B cell (primary cell): ENCODE measurements around the gene C17orf67. TPM values are rescaled to one million over a fixed set of nuclear protein-coding genes. Genes with fewer than 3 reads are reported as not detected.
A peak's percentile ranks its signal among the peaks of the same experiment; 100 is the strongest.

Experiments
- ATAC-seq: fragments of 200-7000 bp; cut with Tn5 transposase; one replicate; pipeline ENCODE4 v1.10.0; 2021; ENCODE audit warnings: low read depth, mild to moderate bottlenecking, moderate number of reproducible peaks, moderate library complexity
- CTCF ChIA-PET: fragments of 350-600 bp; sonication (Branson Sonifier 250); formaldehyde crosslinking; loops from one replicate; lab custom pipeline; 2021; ENCODE audit warnings: antibody characterized with exemption, inconsistent platforms; lab: Charles Lee
- POLR2A ChIA-PET: fragments of 350-600 bp; sonication (Branson Sonifier 250); formaldehyde crosslinking; loops from one replicate; lab custom pipeline; 2021; ENCODE audit warnings: antibody characterized with exemption; lab: Charles Lee
- DNase-seq: peaks from one replicate; pipeline ENCODE4 v3.0.0; 2013
- H2AFZ ChIP-seq: 2 replicates; pipeline ENCODE4 v1.6.1; 2012; ENCODE audit warnings: mild to moderate bottlenecking, low read depth, low read length; ENCODE audit not compliant: insufficient read depth, poor library complexity, severe bottlenecking
- H3K27ac ChIP-seq, 2 donors: 1 replicate in 1 of 2; 2 replicates in 1 of 2; pipeline ENCODE4 v1.5.1; 2012 to 2013; ENCODE audit warnings: low read length in 2 of 2, mild to moderate bottlenecking in 2 of 2, moderate library complexity in 1 of 2
- H3K27me3 ChIP-seq, 4 experiments: fragments of 200-600 bp in 1 of 4; sonication (generic) in 1 of 4; replicated peaks in 1 of 4; 1 replicate in 2 of 4; 2 replicates in 2 of 4; pipeline versions ENCODE4 v1.6.1 to v1.7.0; 2013 to 2016; ENCODE audit warnings: low read length in 3 of 4, mild to moderate bottlenecking in 2 of 4, mixed read lengths in 1 of 4, moderate library complexity in 1 of 4; ENCODE audit not compliant: insufficient read depth in 4 of 4, control insufficient read depth in 3 of 4; ENCODE audit errors: control extremely low read depth in 1 of 4
- H3K36me3 ChIP-seq, 2 experiments: replicated peaks in 1 of 2; 1 replicate in 1 of 2; 2 replicates in 1 of 2; pipeline versions ENCODE4 v1.6.1 to v1.7.1; 2013; ENCODE audit warnings: low read length in 1 of 2; ENCODE audit not compliant: insufficient read depth in 2 of 2, control insufficient read depth in 1 of 2; ENCODE audit errors: control extremely low read depth in 1 of 2, extremely low read depth in 1 of 2
- H3K4me1 ChIP-seq, 2 donors: fragments of 200-600 bp in 1 of 2; sonication (generic) in 1 of 2; 1 replicate in 1 of 2; 2 replicates in 1 of 2; pipeline versions ENCODE4 v1.5.1 to v1.6.1; 2013 to 2017; ENCODE audit warnings: low read length in 2 of 2; ENCODE audit not compliant: control insufficient read depth in 2 of 2, insufficient read depth in 2 of 2
- H3K4me2 ChIP-seq: replicated peaks from 2 replicates; pipeline ENCODE3; 2012; ENCODE audit warnings: mild to moderate bottlenecking, low read depth, low read length; ENCODE audit not compliant: poor library complexity, severe bottlenecking
- H3K4me3 ChIP-seq, 5 experiments: fragments of 200-600 bp in 1 of 5; sonication (generic) in 1 of 5; 1 replicate in 3 of 5; 2 replicates in 2 of 5; pipeline versions ENCODE4 v1.5.1 to v1.7.0; 2011 to 2016; ENCODE audit warnings: low read length in 4 of 5, mild to moderate bottlenecking in 4 of 5, low read depth in 2 of 5, control low read depth in 1 of 5, moderate library complexity in 1 of 5; ENCODE audit not compliant: insufficient read depth in 1 of 5; ENCODE audit errors: control extremely low read depth in 1 of 5, extremely low read depth in 1 of 5
- H3K79me2 ChIP-seq: fragments of 200-600 bp; sonication (generic); one replicate; pipeline ENCODE4 v1.6.0; 2016; ENCODE audit warnings: low read length; ENCODE audit not compliant: control insufficient read depth, insufficient read depth
- H3K9ac ChIP-seq: fragments of 200-600 bp; sonication (generic); 2 replicates; pipeline ENCODE4 v1.6.1; 2017; ENCODE audit warnings: mild to moderate bottlenecking, low read length, moderate library complexity
- H3K9me3 ChIP-seq, 3 donors: one replicate each; pipeline versions ENCODE4 v1.6.1 to v1.7.1; 2013; ENCODE audit warnings: low read length in 2 of 3; ENCODE audit not compliant: control insufficient read depth in 2 of 3, insufficient read depth in 1 of 3; ENCODE audit errors: control extremely low read depth in 1 of 3
- H4K20me1 ChIP-seq: 2 replicates; pipeline ENCODE4 v1.6.0; 2012; ENCODE audit warnings: mild to moderate bottlenecking, low read length; ENCODE audit not compliant: insufficient read depth, control insufficient read depth, poor library complexity, severe bottlenecking
- H3K27ac Mint-ChIP-seq: one replicate; pipeline ENCODE4 v1.8.0; 2021; ENCODE audit warnings: mixed read lengths
- H3K27me3 Mint-ChIP-seq: one replicate; pipeline ENCODE4 v1.8.0; 2021; ENCODE audit warnings: mixed read lengths
- H3K4me1 Mint-ChIP-seq: one replicate; pipeline ENCODE4 v1.8.0; 2021; ENCODE audit warnings: mixed read lengths
- H3K4me3 Mint-ChIP-seq: one replicate; pipeline ENCODE4 v1.8.0; 2021; ENCODE audit warnings: mixed read lengths
- H3K9me3 Mint-ChIP-seq: one replicate; pipeline ENCODE4 v1.8.0; 2022; ENCODE audit warnings: mixed read lengths; ENCODE audit not compliant: insufficient read depth
- EZH2 ChIP-seq: IDR thresholded peaks from 2 replicates; pipeline ENCODE4 v1.6.1; 2012; ENCODE audit warnings: borderline replicate concordance, low read depth, mild to moderate bottlenecking, moderate library complexity, low read length; ENCODE audit not compliant: insufficient read depth, poor library complexity, severe bottlenecking
- WGBS: methylation state at CpG from one replicate; pipeline ENCODE4 v1.1.5; 2013; ENCODE audit warnings: missing lambda C conversion rate; ENCODE audit not compliant: insufficient coverage; 5-methylcytosine and 5-hydroxymethylcytosine counted together
- intact Hi-C: fragments of 100-400 bp; cut with micrococcal nuclease; formaldehyde crosslinking; loops from one replicate; pipeline ENCODE4 v1.10.0; 2022
- polyA plus RNA-seq: library from polyadenylated mRNA; depleted of rRNA; stranded (reverse); fragments of >200 nt; gene quantifications from 2 replicates; pipeline ENCODE4 v1.2.3, GENCODE V29; 2012
- total RNA-seq, 2 donors: library from RNA; stranded (reverse); fragments of 120-200 nt in 1 of 2; gene quantifications; 1 replicate in 1 of 2; 2 replicates in 1 of 2; pipeline versions ENCODE4 v1.2.3 to v1.2.4, GENCODE V29; 2013 to 2022
- TF ChIP-seq, protein P1 (sequence below): fragments of 200-600 bp; IDR thresholded peaks from one replicate; pipeline ENCODE4 v1.8.0; 2022; ENCODE audit warnings: antibody characterized with exemption, mild to moderate bottlenecking

Gene C17orf67
- total and polyA plus RNA-seq, 2 donors (not counting 1 experiment from before 2014, with no cell fraction given) = 5.0 to 10.0 TPM

DNA sequence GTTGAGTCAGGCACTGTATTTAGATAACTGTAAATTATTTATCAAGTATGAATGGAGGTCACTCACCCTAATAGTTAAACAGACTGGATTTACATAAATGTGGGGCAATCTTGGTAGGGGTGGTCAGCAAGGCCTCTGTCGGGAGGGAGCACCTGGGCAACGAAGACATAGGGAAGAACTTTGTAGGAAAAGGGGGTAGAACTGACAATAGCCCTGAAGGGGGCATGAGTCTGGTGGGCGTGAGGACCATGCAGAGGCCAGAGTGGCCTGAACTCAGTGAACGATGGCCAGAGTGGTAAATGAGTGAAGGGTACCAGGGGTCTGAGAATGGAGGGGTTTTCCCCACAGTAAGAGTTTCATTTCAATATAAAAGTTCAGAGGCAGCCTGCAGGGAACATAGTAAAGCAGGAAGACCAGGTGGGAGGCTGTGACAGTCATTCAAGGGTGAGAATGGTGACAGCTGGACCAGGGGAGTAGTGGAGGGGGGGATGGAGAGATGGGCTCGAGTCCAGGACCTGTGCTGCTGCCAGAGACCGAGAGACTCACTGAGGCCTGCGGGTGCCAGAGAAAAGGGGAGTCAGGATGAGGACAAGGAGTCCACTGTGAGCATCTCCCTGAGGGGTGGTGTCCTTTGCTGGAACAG lies 2.9 kb downstream of the C17orf67 start:
- DNase-seq = no peak
- Histone ChIP-seq H3K27ac (peak overlapping the region in 1 of 2 donors; percentile 19), H3K79me2 (peaks cover 50% of the 10 kb centered on the region), H3K4me2 (no peak overlapping the region), H3K4me1 (peaks cover 21 to 24% of the 10 kb centered on the region in 2 donors), H3K36me3 (peaks cover 0 to 11% of the 10 kb centered on the region in 2 experiments), H3K9me3 (no peaks in the 10 kb centered on the region), H4K20me1 (peaks cover 26% of the 10 kb centered on the region), H3K4me3 (no peak overlapping the region), H2AFZ (no peak overlapping the region), H3K27me3 (no peaks in the 10 kb centered on the region), H3K9ac (no peak overlapping the region)
- Mint-ChIP-seq H3K27me3 (no peaks in the 10 kb centered on the region), H3K9me3 (no peaks in the 10 kb centered on the region), H3K4me3 (no peak overlapping the region), H3K27ac (no peak overlapping the region), H3K4me1 (peaks cover 34% of the 10 kb centered on the region)
- ChIA-PET POLR2A (no interaction called here), CTCF (interaction anchor here (1.1 to 6.1 kb wide), 2 partner anchors 10 to 12 kb away, joined by 3 to 37 read pairs; no protein-coding TSS in a partner anchor)
- no peak for ATAC-seq
- TF ChIP-seq, protein P1, sequence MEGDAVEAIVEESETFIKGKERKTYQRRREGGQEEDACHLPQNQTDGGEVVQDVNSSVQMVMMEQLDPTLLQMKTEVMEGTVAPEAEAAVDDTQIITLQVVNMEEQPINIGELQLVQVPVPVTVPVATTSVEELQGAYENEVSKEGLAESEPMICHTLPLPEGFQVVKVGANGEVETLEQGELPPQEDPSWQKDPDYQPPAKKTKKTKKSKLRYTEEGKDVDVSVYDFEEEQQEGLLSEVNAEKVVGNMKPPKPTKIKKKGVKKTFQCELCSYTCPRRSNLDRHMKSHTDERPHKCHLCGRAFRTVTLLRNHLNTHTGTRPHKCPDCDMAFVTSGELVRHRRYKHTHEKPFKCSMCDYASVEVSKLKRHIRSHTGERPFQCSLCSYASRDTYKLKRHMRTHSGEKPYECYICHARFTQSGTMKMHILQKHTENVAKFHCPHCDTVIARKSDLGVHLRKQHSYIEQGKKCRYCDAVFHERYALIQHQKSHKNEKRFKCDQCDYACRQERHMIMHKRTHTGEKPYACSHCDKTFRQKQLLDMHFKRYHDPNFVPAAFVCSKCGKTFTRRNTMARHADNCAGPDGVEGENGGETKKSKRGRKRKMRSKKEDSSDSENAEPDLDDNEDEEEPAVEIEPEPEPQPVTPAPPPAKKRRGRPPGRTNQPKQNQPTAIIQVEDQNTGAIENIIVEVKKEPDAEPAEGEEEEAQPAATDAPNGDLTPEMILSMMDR = no peak
- TF ChIP-seq EZH2 = no peak
- WGBS = 89% methylated on average over 7 of the region's 7 CpGs
- intact Hi-C loops = loop anchor here (5.0 to 10.0 kb wide), 3 partner anchors 426 to 1254 kb away; partner anchors contain the start of genes DYNLL2, MSI2 and SRSF1
